Stimulated activated CD4-positive, alpha-beta T cell treated with anti-CD3 and anti-CD28 coated beads, Interleukin-12 subunit alpha, Interleukin-12 subunit beta, amount 100 ng/mL, for 48 hours (primary cell): ENCODE data around the gene PRTG.
"Not testable (repeated sequence)": the region's sequence is repeated elsewhere in the genome, so short reads cannot be mapped to it uniquely, and the experiment has no call there.

Source experiments
- DNase-seq, 3 donors: peaks; one replicate each; pipeline ENCODE4 v3.0.0-alpha.2; 2020; ENCODE audit warnings: low read depth in 2 of 3, low spot score in 1 of 3

The PRTG gene

DNA sequence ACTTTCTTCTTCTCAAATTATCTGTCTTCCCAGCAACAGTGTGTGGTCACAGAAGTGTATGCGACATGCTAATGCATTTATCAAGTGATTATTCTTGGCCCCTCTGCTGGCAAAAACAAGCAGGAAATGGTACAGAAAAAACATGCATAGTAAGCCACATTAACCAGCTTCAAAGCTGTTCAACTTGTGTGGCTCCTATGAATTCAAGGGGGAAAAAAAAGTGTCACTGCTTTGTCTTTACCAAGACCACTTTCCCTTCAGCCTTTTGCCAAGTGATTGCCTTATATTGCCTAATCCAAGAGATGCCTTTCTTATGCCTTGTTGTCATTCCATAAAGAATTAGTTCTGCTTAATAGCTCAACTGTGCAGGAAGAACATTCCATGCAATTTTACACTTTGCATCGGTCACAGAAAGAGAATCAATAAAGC, 39.1 kb downstream of the PRTG start:
- no peak for DNase-seq

GRCh38 chr15:55700876-55701275, 42.1 kb downstream of the PRTG start:
- no peak for DNase-seq

DNA sequence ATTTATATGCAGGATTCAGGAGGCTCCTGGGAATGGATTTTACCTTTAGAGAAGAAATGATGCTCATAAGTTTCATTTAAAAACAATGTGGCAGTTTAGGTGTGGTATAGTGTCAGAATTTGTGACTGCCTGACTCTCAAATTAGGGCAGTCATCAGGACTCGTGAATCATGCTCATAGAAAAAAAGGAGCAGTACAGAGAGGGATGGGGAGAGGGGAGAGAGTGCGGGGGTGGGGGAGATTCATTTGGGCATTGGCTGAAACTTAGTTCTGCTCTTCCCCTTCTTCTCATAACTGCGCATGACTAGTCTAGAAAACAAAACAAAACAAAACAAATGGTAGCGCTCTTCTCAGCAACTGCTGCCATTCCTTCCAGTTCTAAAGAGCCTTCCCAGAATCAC, 44.3 kb downstream of the PRTG start:
- DNase-seq = no peak

DNA sequence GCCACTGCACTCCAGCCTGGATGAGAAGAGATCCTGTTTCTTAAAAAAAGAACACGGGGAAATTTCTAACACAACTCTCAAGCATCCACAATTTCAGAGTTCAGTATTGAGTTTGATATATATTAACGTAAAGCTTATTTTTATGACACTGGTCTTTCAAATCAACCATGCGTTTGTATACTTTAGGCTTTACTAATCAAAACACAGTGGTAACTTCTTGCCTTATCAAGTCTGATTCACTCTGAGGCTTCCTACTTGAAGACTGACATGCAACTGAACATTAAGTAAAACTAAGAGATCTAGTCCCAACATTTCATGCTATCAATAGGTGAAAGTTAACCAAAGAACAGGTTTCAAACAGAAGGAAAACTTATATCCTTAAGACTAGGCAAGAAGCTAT, 46.7 kb downstream of the PRTG start:
- DNase-seq = no peak

DNA sequence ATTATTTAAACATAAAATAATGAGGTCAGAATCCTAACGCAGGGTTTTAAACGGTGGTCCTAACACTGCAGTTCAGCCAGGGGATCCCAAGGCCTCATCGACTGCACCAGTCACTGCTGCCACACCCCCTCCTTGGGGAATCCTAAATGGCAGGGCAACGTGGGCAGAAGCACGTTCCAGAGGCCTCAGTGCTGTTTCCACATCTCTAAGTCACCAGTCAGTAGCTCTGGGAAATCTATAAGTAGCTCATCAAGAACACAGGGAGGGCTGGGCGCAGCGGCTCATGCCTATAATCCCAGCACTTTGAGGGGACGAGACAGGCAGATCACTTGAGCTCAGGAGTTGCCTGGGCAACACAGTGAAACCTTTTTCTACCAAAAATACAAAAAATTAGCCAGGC, 47.5 kb downstream of the PRTG start:
- no peak for DNase-seq

DNA sequence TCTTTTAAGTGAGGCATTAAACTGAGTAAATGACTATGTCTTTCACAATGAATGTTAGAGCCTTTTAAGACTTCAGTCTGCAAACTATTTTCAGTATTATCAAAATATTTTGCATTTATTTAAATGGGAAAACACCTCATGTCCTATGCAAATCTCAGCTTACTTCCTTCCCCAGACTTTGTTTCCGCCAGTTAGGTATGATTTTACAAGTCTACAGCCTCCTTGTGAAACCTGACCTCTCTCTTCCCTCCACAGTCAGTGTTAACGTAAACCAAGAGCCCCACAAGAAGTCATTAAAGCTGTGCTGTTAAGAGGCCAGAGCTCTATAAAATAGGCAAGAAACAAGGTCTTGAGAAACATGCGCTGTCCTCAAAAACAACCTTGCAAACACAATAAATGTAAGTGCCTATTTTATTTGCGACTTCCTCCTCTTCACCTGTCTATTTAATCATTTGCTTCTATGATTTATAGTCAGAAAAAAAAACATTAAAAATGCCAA, 48.3 kb downstream of the PRTG start:
- DNase-seq = no peak

DNA sequence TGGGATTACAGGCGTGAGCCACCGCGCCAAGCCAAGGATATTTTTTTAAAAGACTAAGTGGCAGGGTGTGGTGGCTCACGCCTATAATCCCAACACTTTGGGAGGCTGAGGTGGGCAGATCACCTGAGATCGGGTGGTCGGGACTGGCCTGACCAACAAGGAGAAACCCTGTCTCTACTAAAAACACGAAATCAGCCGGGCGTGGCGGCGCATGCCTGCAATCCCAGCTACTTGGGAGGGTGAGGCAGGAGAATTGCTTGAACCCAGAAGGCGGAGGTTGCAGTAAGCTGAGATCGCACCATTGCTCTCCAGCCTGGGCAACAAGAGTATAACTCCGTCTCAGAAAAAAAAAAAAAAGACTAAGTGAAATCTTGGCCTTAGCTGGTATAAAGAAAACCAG, 49.8 kb downstream of the PRTG start:
- DNase-seq = not testable (repeated sequence)

DNA sequence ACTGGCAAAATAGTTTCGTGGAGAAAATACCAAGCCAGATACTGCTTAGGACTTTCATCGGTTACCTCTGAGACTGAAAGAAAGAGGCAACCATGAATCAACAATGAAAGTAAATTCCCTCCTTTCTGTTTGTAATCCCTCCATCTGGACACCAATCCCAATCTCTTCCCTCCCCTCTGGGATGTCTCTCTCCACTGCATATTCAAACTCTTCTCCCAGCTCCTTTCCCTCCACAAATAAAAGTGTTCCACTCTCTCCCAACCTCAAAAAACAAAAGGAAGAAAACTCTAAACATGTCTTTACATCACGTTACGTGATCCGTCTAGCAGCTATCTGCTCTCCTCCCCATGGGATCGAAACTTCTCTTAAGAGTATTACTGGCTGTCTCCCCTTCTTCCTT, 55.2 kb downstream of the PRTG start:
- no peak for DNase-seq

DNA sequence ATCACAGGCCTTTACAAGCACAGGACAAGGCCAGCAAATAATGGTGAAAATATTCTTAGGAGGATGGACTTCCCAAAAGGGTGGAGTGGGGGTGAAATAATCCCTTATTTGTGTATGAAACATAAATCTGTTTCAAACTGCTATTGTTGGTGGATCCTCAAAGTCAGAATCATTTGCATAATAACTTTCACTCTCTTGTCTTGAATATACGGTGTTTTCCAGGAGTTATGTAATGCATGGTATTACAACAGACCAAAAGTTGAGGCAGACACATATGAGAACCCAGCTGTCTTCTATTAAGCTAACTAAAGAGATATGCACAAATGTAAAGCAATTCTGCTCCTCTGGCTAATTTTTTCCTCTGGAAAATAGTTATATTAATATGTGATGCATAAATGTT, 57.7 kb downstream of the PRTG start:
- DNase-seq = no peak

DNA sequence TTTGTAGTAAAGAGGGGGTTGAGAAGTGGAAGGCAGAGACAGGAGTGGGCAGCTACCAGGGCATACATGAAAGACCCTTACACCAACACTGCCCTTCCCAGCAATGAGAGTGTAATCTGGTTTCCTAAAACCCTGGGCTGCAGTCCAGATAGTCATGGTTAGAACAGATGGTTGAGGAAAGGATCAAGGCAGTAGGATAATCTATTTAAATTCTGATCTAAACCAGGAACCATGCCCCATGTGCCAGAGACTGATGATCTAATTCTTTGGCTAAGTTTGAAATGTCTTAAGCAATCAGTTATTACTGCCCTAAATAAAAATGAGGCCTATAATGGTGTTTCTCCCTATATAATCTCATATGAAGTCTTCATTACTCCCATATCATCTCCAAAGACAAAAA, 59.6 kb downstream of the PRTG start:
- DNase-seq = no peak

GRCh38 chr15:55681631-55682030, 61.3 kb downstream of the PRTG start:
- no peak for DNase-seq

- DNase-seq = no peak
Observed at GRCh38 chr15:55676507-55676906, 66.4 kb downstream of the PRTG start.

DNA sequence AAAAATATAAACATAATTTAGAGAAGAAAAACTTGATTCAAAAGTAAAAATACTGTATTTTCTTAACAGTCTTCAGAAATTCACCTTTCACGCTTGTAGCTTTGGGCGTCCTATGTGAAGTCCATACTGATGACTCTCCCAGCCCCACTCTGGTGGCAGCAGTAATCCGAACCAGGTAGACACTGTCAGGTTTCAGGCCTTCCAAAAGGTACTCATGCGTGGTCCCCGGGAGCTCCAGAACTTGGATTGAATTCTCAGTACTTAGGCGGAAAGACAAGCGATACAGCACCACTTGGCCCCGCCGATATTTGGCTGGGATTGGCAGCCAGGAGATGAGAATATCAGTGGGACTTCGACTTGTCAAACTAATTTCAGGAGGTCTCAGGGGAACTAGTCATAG, 69.7 kb downstream of the PRTG start:
- no peak for DNase-seq

GRCh38 chr15:55669270-55669669, 73.7 kb downstream of the PRTG start:
- DNase-seq = no peak

DNA sequence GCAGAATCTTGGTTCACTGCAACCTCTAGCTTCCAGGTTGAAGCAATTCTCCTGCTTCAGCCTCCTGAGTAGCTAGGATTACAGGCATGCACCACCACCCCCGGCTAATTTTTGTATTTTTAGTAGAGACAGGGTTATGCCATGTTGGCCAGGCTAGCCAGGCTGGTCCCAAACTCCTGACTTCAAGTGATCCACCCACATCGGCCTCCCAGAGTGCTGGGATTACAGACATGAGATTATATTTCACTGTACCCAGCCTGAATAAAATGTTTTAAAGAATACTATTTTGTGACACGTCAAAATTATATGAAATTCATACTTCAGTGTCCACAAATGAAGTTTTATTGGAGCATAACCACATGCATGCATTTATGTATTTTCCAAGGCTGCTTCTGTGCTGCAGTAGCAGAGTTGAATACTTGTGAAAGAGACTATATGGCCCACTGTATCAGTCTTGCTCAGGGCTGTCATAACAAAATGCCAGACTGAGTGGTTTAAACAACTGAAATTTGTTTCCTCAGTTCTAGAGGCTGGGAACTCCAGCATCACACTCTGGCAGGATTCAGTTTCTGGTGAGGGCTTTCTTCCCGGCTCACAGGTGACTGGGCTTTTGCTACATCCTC, 77.2 kb downstream of the PRTG start:
- DNase-seq = no peak

GRCh38 chr15:55661428-55661827, 81.5 kb downstream of the PRTG start:
- no peak for DNase-seq

DNA sequence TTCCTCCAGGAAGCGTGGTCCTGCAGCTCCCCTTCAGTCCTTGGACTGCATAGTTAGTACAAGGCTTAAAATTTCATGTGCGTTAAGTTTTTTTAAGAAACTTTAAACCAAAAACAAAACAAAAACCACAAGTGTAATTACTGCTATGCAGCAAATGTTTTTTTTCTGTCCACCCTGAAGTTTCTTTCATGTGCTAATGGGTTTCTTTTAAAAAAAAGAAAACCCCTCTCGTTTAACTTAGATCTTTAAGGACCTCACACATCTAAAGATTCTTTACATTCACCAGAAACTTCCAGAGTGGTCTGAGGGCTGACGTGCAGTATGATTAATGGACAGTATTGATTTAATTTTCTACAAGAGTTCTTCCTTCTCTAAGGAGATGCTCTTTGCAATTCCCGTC, 82.8 kb downstream of the PRTG start:
- DNase-seq = no peak

DNA sequence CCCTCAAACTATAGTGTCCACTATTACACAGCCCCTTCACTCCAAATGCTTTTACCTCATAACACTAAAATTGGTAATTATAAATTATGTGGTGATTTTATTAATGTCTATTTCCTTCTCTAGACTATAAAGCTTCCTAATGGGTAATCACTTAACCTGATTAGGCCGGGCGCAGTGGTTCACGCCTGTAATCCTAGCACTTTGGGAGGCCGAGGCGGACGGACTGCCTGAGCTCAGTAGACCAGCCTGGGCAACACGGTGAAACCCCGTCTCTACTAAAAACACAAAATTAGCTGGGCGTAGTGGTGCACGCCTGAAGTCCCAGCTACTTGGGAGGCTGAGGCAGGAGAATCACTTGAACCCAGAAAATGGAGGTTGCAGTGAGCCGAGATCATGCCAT, 83.5 kb downstream of the PRTG start:
- no peak for DNase-seq

DNA sequence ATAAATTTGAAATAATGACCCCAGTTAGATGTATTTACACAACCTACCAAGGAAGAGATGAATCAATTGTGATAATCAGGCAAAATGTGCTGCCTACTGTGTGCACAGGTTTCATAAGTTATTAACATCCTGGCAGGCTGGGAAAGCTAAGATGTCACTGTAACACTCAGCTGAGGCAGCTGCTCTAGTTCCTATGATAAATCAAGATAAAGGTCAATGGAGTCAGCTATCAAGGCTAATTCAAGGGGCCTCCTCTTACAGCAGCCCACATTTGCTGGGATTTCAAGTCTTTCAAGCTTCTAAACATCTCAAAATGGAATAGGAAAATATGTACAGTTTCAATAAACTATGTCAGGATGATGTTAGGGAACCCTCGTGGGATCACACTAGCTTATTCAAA, 84.1 kb downstream of the PRTG start:
- no peak for DNase-seq

DNA sequence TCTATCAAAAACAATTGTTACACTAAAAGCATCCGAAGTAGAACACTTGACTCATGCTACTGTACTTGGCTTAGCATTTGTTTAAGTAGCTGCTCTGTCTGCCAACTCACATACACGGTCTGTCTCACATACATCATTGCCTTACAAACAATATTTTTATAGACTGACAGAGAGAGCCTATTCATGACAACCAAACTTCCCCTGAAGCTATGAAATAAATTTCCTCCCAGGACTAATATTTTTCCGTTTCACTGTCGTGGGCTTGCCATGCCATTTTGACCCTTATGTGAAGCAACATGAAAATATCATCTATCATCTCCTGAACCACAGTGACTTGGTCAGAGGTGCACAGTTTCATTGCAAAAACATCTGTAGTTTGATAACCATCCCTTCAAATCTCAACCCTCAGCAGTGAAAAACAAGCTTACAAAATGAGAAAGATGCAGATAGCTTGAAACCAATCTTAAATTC, 88.4 kb downstream of the PRTG start:
- DNase-seq = no peak

DNA sequence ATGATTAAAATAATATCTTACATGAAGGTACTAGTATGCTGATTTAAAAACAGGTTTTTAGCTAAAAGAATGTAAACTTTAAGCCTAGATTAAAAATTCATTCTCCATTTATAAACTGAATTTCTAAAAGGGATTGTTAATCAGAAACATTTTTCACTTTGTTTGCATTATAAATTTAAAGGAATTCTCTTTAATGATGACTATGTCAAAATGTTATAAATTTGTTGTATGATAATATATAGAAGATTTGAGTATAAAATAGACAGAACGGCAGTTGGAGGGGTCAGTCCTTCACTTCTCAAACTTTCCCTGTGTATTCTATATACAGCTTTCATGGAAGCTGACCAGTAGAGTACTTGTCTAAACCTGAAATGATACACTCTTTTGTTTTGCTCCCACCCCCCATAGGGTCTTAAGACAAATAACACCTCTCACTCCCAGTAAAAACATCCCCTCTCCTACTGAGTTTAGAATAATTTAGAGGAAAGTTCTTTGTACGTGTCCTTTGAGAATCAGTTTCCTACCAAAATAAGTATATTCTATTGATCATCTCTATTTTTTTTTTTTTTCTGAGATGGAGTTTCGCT, 90.0 kb downstream of the PRTG start:
- DNase-seq = no peak

DNA sequence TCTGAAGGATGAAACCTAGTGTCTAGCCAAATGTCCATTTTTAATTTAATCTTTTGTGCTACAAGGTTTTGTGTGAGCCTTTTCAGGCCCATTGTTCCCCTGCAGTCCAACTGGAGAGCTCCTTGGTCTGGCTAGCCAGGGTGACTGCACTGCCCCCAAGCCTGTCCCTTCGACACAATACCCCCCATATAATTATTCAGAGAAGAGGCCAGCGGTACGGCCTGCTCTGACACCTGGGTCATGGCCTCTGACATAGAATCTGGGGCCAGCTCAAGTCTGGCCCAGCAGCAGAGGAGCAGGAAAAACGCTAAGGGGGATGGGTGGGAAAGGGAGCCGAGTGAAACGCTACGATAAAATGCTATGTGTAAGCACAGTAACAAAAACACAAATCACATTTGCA, 90.6 kb downstream of the PRTG start:
- no peak for DNase-seq

DNA sequence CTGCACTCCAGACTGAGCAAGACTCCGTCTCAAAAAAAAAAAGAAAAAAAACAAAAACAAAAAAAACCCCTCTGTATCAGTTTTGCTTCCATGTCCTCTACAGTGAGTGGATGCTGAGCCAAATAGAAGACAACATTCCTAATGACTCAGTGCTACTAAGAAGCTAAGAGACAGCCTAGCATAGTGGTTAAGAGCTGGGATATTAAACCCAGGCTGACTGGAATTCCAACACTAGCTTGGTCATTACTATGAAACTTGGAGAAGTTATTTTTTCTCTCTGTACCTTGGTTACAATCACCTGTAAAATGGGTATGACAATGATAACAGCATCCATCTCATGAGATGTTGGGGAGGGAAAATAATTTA, 93.9 kb downstream of the PRTG start:
- DNase-seq = no peak
